ENCODE results near the gene SLC34A1. TPM values are rescaled to one million over a fixed set of nuclear protein-coding genes. Genes with fewer than 3 reads are reported as not detected.

The SLC34A1 gene
- total RNA-seq, 1 experiment from 2014 or later, result 0.19 TPM

DNA sequence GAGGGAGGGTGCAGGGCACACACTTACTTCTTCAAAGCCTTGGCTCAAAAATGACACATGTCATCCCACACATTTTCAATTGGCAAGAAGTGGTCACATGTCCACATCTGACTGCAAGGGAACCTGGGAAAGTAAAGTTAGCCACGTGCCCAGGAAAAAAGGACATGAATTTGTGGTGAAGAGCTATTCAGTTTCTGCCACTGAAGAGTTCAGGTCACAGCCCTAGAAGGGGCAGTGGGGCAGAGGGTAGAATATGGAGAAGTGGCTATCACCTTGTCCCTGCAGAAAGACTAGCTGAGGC, 28.4 kb upstream of the SLC34A1 start:
- H3K4me1 Mint-ChIP-seq (ENCODE audit: low read depth, unreplicated experiment), result peaks cover 51% of the 10 kb centered on the region
- peaks cover 24% of the 10 kb centered on the region for H3K36me3 Mint-ChIP-seq (ENCODE audit: insufficient read depth, unreplicated experiment)
- DNase-seq, result no peak
- TF ChIP-seq, protein P1, sequence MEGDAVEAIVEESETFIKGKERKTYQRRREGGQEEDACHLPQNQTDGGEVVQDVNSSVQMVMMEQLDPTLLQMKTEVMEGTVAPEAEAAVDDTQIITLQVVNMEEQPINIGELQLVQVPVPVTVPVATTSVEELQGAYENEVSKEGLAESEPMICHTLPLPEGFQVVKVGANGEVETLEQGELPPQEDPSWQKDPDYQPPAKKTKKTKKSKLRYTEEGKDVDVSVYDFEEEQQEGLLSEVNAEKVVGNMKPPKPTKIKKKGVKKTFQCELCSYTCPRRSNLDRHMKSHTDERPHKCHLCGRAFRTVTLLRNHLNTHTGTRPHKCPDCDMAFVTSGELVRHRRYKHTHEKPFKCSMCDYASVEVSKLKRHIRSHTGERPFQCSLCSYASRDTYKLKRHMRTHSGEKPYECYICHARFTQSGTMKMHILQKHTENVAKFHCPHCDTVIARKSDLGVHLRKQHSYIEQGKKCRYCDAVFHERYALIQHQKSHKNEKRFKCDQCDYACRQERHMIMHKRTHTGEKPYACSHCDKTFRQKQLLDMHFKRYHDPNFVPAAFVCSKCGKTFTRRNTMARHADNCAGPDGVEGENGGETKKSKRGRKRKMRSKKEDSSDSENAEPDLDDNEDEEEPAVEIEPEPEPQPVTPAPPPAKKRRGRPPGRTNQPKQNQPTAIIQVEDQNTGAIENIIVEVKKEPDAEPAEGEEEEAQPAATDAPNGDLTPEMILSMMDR (IDR thresholded peaks at IDR 0.05; ENCODE audit: unreplicated experiment), result no peak
- CTCF ChIA-PET, result no interaction called here
- peaks cover 5% of the 10 kb centered on the region for H3K9me3 Mint-ChIP-seq (ENCODE audit: low read depth, unreplicated experiment)
- no TSS peak for BruUV-seq (replicated peaks)
- no peaks in the 10 kb centered on the region for H3K27me3 Mint-ChIP-seq (ENCODE audit: unreplicated experiment)
- H3K4me3 Mint-ChIP-seq (ENCODE audit: low read depth, unreplicated experiment), result no peak overlapping the region
- no peak overlapping the region for H3K27ac Mint-ChIP-seq (ENCODE audit: unreplicated experiment)
- intact Hi-C loops (cut with micrococcal nuclease; ENCODE audit: unreplicated experiment), result no loop called here

DNA sequence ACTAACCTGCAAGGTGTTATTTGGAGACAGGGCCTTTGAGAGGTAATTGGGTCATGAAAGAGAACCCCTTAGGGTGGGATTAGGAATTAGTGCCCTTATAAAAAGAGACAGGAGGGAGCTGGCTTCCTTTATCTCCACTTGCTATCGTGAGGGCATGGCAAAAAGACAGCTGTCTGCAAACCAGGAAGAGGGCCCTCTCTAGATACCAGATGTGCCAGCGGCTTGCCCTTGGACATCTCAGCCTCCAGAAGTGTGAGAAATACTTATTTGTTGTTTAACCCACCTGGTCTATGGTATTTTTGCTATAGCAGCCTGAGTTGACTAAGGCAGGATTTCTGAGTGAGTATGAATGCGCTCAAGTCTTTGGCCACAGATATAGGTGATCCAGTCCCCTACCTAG, 27.5 kb upstream of the SLC34A1 start:
- intact Hi-C loops (cut with micrococcal nuclease; ENCODE audit: unreplicated experiment), result no loop called here

DNA sequence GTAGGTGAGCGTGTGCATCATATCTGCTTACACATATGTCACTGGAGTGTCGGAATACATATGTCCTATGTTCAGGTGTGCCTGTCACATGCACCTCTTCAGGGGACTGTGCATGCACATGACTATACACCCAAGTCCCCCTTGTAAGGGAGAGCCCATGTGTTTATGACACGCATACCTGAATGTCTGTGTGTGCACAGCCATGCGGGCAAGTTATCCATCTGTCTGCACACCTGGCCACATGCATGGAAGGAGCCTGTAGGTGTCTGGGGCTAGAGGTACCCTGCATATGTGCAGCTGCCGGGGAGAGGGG, 27.1 kb upstream of the SLC34A1 start:
- intact Hi-C loops (cut with micrococcal nuclease; ENCODE audit: unreplicated experiment), result no loop called here
- CTCF ChIA-PET, result interaction anchor here (1.0 kb wide), 1 partner anchor 33 kb away, joined by 4 read pairs; no protein-coding TSS in a partner anchor
- DNase-seq, result no peak
- BruUV-seq (replicated peaks), result no TSS peak
- peak overlapping the region; percentile 55 for H3K4me3 Mint-ChIP-seq (ENCODE audit: low read depth, unreplicated experiment)
- peaks cover 5% of the 10 kb centered on the region for H3K9me3 Mint-ChIP-seq (ENCODE audit: low read depth, unreplicated experiment)
- peaks cover 55% of the 10 kb centered on the region for H3K4me1 Mint-ChIP-seq (ENCODE audit: low read depth, unreplicated experiment)
- H3K27ac Mint-ChIP-seq (ENCODE audit: unreplicated experiment), result peak overlapping the region; percentile 21
- TF ChIP-seq, protein P1 (IDR thresholded peaks at IDR 0.05; ENCODE audit: unreplicated experiment), result no peak
- H3K27me3 Mint-ChIP-seq (ENCODE audit: unreplicated experiment), result no peaks in the 10 kb centered on the region
- H3K36me3 Mint-ChIP-seq (ENCODE audit: insufficient read depth, unreplicated experiment), result peaks cover 16% of the 10 kb centered on the region

More for the DNA sequence above, 27.5 kb upstream of the SLC34A1 start:
- TF ChIP-seq, protein P1 (IDR thresholded peaks at IDR 0.05; ENCODE audit: unreplicated experiment), result no peak
- DNase-seq, result no peak
- Mint-ChIP-seq H3K9me3 (ENCODE audit: low read depth, unreplicated experiment) (peaks cover 5% of the 10 kb centered on the region), H3K36me3 (ENCODE audit: insufficient read depth, unreplicated experiment) (peaks cover 16% of the 10 kb centered on the region), H3K4me1 (ENCODE audit: low read depth, unreplicated experiment) (peaks cover 51% of the 10 kb centered on the region), H3K27ac (ENCODE audit: unreplicated experiment) (no peak overlapping the region), H3K27me3 (ENCODE audit: unreplicated experiment) (no peaks in the 10 kb centered on the region), H3K4me3 (ENCODE audit: low read depth, unreplicated experiment) (no peak overlapping the region)
- CTCF ChIA-PET, result interaction anchor here (0.5 to 1.0 kb wide), 4 partner anchors 33 to 286 kb away, joined by 3 to 4 read pairs (median 4); no protein-coding TSS in a partner anchor
- no TSS peak for BruUV-seq (replicated peaks)

DNA sequence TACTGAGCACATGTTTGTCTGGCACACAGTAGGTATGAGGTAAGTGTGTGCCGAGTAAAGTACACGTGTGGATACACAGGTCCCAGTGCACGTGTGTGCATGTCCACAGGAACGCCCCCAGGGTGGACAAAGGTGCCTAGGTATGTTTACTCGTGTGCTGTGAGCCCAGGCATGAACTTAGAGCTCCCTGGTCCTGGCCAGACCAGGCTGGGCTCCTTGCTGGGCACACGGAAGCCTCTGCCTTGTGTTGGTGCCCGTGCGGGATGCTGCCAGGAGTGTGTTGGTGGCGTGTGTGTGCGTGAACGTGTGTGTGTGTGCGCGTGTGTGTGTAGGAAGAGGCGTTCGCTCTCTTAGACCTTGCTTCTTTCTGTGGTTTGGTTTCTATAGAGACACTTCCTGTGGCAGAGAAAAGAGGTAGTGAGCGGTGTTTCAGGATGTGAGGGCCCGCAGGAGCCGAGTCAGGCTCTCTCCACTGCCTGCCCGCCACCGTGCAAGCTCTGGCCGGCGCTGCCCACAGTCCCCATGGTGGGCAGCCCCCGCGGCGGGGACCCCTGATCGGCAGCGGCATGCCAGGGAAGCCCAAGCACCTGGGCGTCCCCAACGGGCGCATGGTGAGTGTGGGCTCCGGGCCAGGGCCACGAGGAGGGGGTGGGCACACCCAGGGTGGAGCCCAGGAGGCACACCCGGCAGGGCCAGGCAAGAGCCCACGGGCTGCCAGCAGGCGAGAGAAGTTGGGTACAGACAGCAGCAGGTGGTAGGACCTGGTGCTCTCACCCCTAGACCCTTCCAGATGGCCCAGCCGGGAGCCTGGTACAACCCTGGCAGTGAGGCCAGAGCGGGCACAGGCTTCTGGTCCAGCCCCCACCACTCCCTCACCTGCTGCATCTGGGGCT, 26.5 kb upstream of the SLC34A1 start, which contains the start of gene RGS14:
TSS of gene RGS14 (plus strand) at position 466 of the 893 bp plus-strand sequence. CDS start at position 567, 101 bp downstream.
- CTCF ChIA-PET, result interaction anchor here (1.0 kb wide), 1 partner anchor 33 kb away, joined by 4 read pairs; no protein-coding TSS in a partner anchor
- H3K36me3 Mint-ChIP-seq (ENCODE audit: insufficient read depth, unreplicated experiment), result peaks cover 20% of the 10 kb centered on the region
- no TSS peak for BruUV-seq (replicated peaks)
- peak within 1 kb of the TSS; percentile 55 for H3K4me3 Mint-ChIP-seq (ENCODE audit: low read depth, unreplicated experiment)
- peaks cover 61% of the 10 kb centered on the region for H3K4me1 Mint-ChIP-seq (ENCODE audit: low read depth, unreplicated experiment)
- peaks cover 5% of the 10 kb centered on the region for H3K9me3 Mint-ChIP-seq (ENCODE audit: low read depth, unreplicated experiment)
- TF ChIP-seq, protein P1 (IDR thresholded peaks at IDR 0.05; ENCODE audit: unreplicated experiment), result no peak
- no peaks in the 10 kb centered on the region for H3K27me3 Mint-ChIP-seq (ENCODE audit: unreplicated experiment)
- no peak for DNase-seq
- intact Hi-C loops (cut with micrococcal nuclease; ENCODE audit: unreplicated experiment), result no loop called here
- peak within 1 kb of the TSS; percentile 37 for H3K27ac Mint-ChIP-seq (ENCODE audit: unreplicated experiment)

Data from Calu3 (cell line).